ENCODE measurements around the gene CNNM3. TPM values are rescaled to one million over a fixed set of nuclear protein-coding genes. Genes with fewer than 3 reads are reported as not detected.
A peak's percentile ranks its signal among the peaks of the same experiment; 100 is the strongest.
"Not testable (repeated sequence)": the region's sequence is repeated elsewhere in the genome, so short reads cannot be mapped to it uniquely, and the experiment has no call there.

The CNNM3 gene
- polyA plus RNA-seq (ENCODE audit: insufficient read length in 10 of 10) = 10 to 100 TPM; 13.5 to 24.2 (median 18.3) TPM
- long read RNA-seq, donor 1, partial matches to known transcripts = 6 of 8 reads
- long read RNA-seq, donor 1, other reads (novel, unspliced or antisense) = 0 of 8 reads
- long read RNA-seq, donor 2, partial matches to known transcripts = 0 of 1 reads
- long read RNA-seq, donor 2, other reads (novel, unspliced or antisense) = 0 of 1 reads
- long read RNA-seq, donor 3 = 0 reads
- long read RNA-seq, donor 4, partial matches to known transcripts = 0 of 1 reads
- long read RNA-seq, donor 4, other reads (novel, unspliced or antisense) = 0 of 1 reads
- long read RNA-seq, donor 5, partial matches to known transcripts = 7 of 7 reads
- long read RNA-seq, donor 5, other reads (novel, unspliced or antisense) = 0 of 7 reads
- long read RNA-seq, donor 6, partial matches to known transcripts = 0 of 1 reads
- long read RNA-seq, donor 6, other reads (novel, unspliced or antisense) = 0 of 1 reads
- long read RNA-seq, donor 7, partial matches to known transcripts = 0 of 3 reads
- long read RNA-seq, donor 7, other reads (novel, unspliced or antisense) = 0 of 3 reads
- long read RNA-seq, donor 8, partial matches to known transcripts = 8 of 8 reads
- long read RNA-seq, donor 8, other reads (novel, unspliced or antisense) = 0 of 8 reads
- long read RNA-seq, donor 9, partial matches to known transcripts = 0 of 1 reads
- long read RNA-seq, donor 9, other reads (novel, unspliced or antisense) = 0 of 1 reads

DNA sequence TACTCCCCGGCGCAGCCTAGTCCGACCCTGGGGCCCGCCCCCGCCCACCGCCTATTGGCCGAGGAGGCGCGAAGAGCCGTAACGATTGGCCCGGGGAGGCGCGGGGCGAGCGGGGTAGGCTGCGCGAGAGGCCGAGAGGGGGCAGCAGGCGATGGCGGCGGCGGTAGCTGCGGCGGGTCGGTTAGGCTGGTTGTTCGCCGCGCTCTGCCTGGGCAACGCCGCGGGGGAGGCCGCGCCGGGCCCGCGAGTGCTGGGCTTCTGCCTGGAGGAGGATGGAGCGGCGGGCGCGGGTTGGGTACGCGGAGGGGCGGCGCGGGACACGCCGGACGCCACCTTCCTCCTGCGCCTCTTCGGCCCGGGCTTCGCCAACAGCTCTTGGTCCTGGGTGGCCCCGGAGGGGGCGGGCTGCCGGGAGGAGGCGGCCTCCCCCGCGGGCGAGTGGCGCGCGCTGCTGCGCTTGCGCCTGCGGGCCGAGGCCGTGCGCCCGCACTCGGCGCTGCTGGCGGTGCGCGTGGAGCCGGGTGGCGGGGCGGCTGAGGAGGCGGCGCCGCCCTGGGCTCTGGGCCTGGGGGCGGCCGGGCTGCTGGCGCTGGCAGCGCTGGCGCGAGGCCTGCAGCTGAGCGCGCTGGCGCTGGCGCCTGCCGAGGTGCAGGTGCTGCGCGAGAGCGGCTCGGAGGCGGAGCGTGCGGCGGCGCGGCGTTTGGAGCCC lies at the start of gene CNNM3:
Gene CNNM3 (plus strand): TSS at position 142 of the 709 bp plus-strand sequence. CDS start 10 bp downstream, at position 152.
- peak; percentile 93 to 98 (median 95) for DNase-seq

DNA sequence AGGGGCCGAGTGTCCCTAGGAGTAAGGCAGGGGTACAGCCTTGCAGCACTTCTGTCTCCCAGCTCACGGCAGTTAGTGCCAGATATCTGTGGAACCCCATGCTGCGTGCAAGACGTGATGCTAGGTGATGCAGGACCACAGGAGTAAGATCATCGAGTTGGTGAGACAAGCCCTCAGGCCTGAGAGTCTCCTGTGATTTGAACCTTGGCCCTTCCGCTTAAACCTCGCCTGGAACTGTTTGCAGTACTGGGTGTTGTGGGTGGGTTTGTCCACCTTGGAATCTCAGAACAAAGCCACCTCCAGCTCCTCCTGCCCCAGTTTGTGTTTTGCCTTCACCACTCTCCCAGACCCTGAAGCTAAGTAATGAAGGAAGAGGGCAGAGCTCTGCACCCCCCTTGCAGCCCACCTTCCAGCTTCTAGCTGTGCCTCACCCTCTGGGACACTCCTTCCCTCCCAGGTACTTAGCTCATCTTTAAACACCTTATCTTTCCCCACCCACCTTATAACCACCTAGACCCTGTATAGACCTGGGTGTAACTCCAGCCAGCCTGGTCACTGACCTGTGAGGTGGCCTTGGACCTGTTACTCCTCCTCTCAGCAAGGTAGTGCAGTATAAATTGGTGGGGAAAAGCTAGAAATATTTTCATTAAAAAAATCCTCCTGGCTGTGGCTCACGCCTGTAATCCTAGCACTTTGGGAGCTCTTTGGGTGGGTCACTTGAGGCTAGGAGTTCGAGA lies 48.8 kb upstream of the CNNM3 start:
- no peak for DNase-seq

DNA sequence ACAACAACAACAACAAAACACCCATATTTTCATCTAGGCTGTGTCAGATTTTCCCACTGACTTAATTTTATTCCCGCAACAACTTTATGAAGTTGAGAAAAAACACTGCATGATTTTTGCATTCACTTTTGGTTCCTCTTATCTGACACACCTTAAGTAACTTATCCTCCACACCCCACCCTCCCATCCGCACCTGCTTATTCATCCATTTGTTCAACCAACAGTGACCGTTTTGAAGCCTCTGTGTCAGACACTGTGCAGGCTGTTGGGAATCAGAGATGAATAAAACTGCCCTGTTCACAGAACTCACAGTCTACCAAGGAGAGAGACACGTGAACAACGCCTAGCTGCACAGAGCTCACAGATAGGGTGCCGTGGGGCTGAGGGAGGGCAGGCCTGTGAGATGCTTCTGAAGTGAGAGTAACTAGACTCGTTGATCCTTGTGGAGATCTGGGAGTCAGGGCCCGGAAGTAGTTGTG lies 47.9 kb upstream of the CNNM3 start:
- no peak for DNase-seq

DNA sequence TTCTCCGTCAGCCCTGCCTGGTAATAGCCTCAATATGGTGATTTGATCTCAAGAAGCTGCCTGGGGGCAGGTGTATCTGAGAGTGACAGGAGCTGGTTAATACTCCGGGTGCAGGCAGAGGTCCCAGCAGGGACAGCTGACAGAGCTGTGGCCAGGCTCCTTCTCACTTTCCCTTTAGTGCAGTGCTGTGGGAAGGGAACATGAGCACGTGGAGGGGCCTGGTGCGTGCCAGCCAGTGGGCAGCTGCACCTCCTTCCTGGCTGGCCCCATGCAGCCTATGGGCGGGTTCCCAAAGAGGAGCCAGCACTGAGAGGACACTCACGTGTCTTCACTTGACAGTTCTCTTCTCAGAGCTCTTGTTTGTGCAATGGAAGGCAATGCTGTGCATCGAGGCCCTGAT lies 46.3 kb upstream of the CNNM3 start:
- peak; percentile 62 to 70 (median 67) for DNase-seq

DNA sequence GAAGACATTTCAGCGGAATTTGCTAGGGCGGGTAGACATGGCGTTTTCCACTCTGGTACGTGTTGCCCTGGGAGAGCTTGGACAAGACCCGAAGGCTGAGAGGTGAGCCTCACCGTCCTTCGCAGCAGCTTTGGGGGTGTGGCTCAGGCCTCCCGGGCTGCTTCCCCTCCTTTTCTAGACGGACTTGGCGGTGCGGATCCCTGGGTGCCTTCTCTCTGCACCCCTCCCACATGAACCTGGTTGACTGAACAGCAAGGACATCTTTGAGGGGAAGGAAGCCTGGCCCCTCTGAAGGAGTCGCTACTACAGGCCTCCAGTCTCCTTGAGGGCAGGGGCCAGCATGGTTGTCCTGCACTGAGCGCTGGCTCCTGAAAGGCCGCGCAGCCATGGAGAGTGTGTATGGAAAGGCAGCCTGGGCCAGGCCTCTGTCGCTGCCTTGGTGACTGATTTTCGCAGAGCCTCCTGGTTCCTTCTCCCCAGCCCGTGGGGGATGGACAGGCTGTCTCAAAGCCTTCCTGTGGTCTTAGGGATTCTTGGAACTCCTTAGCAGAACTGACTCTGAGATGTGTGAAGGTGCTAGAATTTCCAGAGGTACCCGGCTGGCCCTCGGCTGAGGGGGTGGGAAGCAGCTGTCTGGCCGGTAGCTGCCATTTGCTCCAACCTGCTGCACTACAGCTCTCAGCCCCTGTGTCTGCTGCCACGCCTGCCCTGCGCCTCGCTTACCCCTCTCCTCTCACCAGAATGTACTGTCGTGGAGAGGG lies 45.4 kb upstream of the CNNM3 start:
- no peak for DNase-seq

DNA sequence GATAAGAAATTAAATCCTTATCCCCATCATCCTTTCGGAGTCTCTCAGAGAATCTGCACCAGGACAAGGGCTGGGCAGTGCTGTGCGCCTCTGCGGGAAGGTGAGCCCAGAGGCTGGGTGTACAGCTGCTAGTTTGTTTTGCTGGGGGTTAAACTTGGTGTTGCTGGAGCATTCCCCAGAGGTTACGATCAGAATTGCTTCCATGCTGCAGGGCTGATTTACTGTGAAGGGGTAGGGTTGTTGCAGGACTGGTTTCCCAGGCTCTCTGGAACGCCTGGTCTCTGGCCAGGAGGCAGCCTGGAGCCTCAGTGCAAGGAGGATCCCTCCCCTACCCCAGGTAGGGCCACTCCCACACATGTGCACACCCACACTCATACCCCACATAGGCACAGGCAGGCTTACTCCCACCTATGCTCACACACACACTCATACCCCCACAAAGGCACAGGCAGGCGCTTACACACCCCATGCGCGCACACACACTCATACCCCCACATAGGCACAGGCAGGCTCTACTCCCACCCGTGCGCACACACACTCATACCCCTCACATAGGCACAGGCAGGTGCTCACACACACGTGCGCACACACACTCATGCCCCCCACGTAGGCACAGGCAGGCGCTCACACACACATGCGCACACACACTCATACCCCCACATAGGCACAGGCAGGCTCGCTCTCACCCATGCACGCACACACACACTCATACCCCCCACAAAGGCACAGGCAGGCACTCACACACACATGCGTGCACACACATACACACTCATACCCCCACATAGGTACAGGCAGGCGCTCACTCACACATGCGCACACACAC lies 44.1 kb upstream of the CNNM3 start:
- DNase-seq = no peak

DNA sequence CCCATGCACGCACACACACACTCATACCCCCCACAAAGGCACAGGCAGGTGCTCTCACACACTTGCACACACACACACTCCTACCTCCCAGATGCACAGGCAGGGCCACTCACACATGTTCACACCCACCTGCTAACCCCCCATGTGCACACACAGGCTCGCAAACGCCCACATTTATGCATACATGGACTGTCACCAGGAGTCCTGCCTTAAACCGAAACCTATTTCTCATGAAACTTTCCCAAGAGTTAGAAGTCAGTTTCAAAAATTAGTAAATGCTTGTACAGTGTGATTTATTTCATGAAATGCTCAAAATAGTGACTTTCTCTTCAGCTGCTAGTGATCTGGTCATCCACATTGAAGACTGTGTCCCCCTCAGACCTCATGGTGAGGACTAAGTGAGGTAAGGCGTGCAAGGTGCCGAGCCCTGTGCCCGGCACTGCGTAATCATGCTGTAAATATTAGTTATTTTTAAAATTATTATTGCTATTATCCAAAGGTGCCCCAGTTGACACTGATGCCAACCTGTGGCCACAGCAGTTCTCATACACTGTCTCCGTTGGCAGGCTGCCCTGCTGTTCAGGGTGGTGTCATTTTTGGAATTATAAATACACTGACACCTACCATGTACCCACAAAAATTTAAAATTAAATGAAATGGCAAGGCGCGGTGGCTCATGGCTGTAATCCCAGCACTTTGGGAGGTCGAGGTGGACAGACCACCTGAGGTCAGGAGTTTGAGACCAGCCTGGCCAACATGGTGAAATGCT lies 43.0 kb upstream of the CNNM3 start:
- DNase-seq = no peak

DNA sequence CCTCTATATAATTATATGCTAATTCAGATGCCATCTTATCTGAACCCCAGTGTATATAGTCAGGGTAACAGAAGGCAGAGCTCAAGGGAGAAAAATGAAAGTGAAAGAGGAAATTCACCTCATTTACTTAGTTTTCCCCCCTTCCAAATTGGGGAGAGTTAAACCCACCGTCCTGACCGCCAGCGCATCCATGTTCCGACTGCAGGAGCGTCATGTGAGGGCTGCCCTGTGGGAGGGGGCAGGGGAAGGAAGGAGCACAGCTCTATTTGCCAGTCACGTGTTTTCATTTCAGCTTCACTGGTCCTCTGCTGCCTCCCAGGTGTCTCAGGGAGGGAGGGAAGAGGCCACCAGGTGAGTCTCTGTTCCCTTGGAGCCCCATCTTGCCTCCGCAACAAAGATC lies 42.1 kb upstream of the CNNM3 start:
- DNase-seq = no peak

DNA sequence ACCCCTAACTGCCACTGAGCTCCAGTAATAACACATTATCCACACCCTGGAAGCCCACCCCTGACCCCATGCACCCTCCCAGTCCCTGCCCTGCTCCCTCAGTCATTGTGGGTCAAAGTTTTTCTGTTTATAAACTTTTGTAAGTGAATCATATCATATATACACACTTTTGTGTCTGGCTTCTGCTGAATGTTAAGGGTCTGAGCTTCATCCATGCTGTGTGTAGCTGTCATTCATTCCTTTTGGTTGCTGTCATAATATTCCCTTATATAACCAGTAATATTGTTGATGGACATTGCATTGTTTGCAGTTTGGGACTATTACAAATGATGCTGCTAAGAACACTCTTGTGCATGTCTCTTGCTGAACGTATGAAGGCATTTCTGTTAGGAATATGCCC lies 40.9 kb upstream of the CNNM3 start:
- DNase-seq = no peak

DNA sequence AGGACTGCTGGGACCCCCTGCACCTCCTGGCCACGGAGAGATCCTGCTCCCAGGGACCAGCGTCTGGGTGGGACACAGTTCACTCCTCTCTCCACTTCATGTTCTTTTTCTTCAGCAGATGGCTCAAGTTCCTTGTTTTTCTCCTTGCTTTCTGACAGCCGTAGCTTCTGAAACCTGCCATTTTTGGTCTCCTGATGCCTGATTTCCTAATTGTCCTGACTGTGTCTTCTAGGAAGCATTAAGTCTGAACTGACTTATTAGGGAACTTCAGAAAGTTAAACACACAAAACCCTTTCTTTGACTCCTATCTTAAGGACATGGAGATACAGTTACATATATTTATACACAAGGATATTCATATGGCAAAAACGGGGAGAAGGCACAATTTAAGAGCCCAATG lies 32.7 kb upstream of the CNNM3 start:
- no peak for DNase-seq

DNA sequence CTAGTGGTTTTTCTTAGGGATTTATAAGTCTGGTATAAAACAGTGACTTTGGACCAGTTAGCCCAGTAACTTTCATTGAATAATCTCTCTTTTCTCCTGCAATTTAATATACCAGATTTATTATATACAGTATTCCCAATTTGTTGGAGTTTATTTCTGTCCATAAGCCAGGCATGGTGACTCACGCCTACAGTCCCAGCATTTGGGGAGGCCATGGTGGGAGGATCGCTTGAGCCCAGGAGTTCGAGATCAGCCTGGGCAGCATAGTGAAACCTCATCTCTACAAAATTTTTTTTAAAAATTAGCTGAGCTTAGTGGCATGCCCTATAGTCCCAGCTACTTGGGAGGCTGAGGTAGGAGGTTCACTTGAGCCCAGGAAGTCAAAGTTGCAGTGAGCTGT lies 28.7 kb upstream of the CNNM3 start:
- DNase-seq = no peak

DNA sequence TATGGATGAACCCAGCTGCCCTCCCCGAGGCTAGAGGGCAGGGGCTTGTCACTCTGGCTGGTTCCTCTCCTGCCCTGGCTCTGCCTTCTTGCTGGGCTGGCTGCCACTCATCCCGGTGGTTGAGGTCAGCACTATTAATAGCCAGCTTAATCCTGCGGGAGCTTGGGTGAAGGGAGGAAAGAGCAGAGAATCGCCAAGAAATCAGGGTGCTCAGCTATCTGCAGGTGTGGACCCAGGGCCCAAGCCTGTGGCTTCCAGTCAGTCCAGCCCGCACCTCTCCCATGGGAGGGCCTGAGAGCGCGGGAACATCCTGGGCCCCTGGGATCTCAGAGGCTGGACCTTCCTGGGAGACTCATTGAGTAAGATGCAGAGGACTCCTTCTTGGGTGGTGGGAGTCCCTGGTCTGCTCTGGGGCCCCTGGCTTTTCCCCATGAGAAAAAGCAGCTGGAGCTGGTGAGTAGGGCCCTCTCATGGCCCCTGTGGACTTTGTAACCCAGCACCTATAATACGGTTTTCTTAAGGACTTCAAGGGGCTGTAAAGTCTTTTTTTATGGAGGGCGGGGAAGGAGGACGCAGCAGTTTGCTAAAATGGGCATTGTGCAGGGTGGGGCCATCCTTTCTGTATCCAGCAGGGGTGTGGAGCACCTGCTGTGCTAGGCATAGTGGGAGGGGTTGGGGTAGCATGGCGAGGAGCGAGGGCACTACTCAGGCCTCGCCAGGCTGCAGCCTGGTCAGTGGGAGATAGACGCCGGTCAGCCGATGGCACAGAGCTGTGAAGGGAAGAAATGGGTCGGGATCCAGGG lies 27.4 kb upstream of the CNNM3 start:
- peak; percentile 45 to 59 (median 56) for DNase-seq

DNA sequence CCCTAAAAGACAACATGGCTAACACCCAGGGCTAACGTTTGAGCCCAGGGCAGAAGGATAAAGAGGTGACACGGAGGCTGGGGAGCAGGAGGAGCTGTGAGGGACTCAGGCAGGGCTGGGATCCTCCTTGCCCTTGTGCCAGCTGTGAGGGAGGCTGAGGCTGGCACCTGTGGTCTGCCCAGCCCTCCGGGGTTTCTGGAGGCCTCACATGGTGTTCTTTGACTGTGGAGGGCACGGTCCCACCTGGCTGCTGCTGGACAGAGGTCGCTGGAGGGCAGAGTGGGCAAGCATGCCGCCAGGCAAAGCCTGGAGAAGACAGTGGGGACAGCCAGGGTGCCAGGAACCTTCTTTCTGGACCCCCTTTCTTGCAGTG lies 26.8 kb upstream of the CNNM3 start:
- DNase-seq = no peak

DNA sequence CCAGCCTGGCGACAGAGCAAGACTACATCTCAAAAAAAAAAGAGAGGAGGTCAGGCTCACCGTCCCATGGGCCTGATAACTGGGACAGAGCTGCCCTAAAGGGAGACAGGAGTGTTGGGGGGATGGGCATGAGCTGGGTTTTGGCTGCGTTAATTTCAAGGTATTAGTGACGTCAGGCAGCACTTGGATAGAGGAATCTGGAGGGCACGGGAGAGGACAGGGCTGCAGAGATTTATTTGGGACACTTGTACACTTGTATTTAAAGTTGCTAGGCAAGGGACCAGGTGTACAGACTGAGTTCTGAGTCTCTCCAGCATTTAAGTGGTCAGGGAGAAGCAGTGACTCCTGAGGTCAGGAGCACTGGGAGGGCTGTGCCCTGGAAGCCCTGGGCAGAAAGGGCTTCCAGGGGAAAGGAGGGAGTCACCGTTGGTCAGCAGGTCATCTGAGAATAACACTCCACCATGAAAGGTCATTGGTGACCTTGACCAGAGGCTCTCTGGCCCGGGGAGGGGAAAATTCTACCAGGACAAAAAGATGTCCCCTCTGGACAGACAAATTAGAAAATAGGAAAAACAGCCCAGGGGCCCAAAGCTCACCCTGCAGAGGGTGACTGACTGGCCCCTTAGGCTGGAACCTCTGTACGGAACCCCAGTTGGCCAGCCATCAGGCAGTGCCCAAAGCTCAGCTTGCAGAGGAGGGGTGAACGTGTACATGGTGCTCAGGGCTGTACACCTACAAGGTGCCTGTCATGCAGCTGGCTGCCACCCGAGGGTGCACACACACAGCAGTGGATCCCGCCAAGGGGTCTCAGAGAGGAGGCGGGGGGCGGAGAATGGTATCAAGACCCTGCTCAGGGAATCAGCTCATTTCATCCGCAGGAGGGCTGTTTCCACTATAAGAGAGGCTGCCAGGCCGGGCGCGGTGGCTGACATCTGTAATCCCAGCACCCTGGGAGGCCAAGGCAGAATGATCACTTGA lies 23.0 kb upstream of the CNNM3 start:
- DNase-seq = no peak

DNA sequence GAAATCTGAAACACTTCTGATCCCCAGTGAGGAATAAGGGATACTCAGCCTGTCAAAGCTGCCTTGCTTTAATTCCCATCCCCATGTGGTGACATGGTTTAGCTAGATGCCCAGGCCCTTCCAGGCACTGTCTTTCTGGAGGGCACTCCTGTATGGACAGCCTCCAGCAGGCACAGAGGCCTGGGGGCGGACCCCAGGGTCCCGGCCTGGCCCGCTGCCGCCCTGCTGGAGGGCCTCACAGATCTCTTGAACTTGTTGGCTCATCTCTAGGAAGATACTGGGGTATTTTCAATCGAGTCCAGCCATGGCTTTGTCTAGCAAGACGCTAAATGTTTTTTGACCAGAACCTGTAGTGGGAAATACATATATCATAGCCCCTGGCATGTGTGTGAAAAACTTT lies 21.0 kb upstream of the CNNM3 start:
- DNase-seq = no peak

DNA sequence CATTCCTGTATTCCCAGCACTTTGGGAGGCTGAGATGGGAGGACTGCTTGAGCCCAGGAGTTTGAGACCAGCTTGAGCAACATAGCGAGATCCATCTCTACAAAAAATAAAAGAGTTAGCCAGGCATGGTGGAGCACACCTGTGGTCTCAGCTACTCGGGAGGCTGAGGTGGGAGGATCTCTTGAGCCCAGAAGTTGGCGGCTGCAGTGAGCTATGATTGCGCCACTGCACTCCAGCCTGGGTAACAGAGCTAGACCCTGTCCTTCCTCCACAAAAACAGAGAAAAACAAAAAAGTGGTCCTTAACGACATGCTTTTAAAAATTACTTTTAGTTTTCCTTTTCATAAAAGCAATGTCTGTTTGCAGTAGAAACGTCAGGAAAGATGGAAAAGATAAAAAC lies 19.6 kb upstream of the CNNM3 start:
- not testable (repeated sequence) for DNase-seq

DNA sequence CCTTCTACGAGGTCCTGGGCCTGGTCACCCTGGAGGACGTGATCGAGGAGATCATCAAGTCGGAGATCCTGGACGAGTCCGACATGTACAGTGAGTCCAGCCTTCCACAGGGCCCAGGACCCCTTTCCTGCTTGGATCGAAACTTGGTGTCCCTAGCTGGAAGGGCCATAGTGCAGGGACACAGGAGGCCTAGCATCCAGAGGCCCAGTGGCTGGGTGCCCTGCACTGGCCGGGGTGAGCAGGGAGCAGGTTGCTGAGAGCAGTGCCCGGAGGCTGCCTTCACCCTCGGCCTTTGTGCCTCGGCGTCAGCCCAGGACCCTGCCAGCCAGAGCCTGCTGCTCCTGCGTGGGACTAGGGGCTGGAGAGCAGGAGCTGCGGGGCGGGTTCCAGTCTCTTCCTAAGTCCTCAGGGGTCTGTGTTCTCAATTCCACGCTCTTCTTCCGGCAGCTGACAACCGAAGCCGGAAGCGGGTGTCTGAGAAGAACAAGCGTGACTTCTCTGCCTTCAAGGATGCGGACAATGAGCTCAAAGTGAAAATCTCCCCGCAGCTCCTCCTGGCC lies 18.9 kb upstream of the CNNM3 start:
- DNase-seq = no peak
